IPS-NIHi11 (cell line): Measurements from ENCODE around the gene ANO8.

Experiments
- DNase-seq: peaks from one replicate; pipeline ENCODE4 v3.0.0; 2012; ENCODE audit warnings: mixed read lengths, low spot score

Gene ANO8

DNA sequence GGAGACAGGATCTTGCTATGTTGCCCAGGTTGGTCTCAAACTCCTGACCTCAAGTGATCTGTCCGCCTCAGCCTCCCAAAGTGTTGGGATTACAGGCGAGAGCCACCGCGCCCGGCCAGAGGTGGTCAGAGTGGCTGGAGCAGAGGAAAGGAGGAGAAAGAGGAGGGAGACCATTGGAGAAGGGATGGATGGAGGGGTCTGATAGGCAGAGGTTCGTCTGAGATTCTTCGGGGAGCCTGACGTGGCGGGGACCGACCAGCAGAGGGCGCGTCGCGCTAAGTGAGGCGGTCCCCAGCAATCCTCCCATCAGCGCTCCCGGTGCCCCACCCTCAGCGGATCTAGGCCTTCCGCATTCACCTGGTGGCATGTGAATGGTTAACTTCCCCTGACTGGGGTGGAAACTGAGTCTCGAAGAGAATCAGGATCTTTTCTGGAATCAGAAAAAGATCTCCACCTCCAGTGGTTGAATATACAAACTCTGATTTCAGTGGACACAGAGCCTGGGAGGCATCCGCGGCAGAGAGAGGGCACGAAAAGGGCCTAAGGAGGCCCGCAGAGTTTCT, 11.5 kb upstream of the ANO8 start:
- DNase-seq, result peak; percentile 87

DNA sequence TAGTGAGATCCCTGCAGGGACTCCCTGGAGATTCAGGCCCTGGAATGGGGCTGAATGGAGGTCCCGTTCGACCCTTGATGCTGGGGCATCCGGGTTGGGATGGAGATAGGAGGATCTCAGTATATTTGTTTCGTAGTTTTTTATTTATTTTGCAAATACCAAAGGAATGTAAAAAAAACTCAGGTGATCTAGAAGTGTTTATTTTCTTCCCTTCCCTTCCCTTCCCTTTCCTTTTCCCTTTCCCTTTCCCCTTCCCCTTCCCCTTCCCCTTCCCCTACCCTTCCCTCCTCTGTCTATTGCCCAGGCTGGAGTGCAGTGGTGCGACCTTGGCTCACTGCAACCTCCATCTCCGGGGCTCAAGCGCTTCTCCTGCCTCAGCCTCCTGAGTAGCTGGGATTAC, 7.2 kb upstream of the ANO8 start:
- no peak for DNase-seq

DNA sequence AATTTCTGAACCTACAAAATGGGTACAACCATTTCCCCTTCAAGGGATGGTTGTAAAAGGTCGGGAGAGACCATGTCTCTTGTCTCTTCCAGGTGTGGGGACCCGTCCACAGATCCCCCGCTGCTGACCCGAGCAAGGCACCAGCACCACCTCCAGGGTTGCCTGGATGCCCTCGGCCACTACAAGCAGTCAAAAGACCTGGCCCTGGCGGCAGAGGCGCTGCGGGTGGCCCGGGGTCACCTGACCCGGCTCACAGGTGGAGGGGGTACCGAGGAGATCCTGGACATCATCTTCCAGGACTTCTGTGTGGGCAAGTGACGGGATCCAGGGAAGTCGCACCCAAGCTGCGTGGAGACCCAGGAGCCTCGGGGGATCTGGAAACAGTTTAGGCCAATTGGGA, 6.7 kb upstream of the ANO8 start:
- no peak for DNase-seq

DNA sequence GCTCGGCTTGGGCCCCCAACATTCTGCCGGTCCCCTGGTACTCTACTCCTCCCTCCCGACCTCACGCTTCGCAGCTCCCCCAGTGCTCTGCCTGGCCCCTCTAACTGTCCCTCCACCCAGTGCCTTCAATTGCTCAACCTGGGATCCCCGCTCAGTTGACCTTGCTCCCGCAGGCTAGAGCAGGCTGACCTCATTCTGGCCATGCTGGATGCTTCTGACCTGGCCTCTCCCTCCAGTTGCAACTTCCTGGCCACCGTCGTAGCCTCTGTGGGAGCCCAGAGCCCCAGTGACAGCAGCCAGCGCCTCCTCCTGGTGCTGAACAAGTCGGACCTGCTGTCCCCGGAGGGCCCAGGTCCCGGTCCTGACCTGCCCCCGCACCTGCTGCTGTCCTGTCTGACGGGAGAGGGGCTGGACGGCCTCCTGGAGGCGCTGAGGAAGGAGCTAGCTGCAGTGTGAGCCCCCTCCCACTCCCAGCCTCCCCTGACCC, 6.3 kb upstream of the ANO8 start:
- DNase-seq, result no peak

DNA sequence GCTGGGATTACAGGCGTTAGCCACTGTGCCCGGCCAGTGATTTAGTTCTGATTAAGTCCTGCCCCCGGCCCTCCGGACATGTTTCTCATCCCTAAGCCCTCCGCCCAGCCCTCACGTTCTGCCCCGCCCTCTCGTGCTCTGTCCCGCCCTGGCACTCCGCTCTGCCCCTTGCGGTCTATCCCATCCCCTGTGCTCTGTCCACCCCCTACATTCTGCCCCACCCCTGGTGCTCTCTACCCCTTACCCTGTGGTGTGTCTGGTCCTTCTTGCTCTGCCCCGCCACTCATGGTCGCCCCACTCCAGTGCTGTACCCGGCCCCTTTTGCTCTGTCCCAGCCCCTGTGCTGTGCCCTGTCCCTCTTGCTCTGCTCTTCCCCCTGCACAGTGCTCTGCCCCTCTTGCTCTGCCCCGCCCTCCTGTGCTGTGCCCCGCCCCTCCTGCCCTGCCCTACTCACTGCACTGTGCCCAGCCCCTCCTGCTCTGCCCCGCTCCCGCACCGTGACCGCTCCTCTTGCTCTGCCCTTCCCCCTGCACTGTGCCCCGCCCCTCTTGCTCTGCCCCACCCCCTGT, 5.7 kb upstream of the ANO8 start:
- peak; percentile 44 for DNase-seq

DNA sequence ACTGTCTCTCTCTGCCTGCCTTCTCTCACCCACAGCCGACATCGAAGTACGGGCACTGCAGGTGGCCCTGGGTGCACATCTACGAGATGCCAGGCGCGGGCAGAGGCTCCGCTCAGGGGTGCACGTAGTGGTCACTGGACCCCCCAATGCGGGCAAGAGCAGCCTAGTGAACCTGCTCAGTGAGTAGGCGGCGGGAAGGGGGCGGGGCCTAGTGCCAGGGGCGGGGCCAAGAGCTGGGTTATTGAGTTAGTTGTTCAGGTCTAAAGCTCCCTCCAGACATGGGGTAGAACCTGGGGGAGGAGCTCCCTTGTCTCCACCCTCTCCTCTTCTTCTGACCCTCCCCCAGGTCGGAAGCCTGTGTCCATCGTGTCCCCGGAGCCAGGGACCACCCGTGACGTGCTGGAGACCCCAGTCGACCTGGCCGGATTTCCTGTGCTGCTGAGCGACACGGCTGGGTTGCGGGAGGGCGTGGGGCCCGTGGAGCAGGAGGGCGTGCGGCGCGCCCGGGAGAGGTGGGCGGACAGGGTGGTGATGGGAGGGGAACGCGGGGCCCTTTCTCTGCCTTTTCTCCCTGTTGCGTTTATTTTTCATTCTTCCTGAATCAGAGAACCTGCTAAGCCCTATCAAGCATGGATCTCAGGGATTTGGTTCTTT, 4.6 kb upstream of the ANO8 start:
- DNase-seq, result peak; percentile 64

DNA sequence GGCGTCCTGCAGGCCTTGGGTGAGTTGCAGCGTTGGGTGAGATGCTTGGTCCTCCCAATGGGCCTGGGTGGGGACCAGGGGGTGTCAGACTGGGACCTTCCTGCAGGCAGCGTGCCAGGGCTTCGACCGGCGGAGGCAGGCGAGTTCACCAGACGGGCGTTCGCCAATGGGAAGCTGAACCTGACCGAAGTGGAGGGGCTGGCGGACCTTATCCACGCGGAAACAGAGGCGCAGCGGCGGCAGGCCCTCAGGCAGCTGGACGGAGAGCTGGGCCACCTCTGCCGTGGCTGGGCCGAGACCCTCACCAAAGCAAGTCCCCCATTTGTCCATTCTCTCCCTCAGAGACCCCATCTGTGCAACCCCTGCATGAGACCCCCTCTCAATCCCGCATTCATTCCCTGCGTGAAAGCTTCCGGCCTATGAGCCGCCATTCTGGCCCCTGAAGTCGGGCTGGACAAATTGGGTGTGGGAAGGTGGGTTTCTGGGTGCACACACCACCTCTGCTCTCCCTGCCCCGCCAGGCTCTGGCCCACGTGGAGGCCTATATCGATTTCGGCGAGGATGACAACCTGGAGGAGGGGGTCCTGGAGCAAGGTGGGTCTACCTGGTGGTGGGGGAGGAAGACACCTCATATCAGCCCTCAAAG, 3.9 kb upstream of the ANO8 start:
- DNase-seq, result no peak

DNA sequence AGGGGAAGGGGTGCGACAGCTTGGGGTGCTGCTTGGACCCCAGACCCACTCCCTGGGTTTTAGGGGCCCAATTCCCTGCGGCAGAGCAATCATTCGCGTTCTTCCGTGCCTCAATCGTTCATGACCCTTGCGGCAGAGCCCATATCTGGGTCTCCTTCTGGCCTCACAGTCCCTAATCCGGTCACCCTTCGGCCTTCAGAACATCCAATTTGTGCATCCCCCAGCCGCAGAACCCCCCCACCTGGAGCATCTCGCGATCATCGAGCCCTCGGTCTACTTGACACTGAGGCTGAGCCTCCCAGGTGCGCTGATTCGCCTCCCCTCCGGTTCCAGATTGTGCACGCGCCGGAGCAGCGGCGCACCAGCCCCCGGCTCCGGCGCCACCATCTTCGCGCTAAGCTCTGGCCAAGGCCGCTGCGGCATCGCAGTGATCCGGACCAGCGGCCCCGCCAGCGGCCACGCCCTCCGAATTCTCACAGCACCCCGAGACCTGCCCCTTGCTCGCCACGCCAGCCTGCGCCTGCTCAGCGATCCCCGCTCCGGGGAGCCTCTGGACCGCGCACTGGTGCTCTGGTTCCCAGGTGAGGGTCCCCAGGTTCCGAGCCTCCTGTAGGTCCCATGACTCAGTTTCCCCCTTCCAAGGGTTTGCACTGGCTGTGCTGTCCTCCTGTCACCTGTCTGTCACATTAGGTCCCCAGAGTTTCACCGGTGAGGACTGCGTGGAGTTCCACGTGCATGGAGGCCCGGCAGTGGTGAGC, 3.2 kb upstream of the ANO8 start:
- DNase-seq, result peak; percentile 46

DNA sequence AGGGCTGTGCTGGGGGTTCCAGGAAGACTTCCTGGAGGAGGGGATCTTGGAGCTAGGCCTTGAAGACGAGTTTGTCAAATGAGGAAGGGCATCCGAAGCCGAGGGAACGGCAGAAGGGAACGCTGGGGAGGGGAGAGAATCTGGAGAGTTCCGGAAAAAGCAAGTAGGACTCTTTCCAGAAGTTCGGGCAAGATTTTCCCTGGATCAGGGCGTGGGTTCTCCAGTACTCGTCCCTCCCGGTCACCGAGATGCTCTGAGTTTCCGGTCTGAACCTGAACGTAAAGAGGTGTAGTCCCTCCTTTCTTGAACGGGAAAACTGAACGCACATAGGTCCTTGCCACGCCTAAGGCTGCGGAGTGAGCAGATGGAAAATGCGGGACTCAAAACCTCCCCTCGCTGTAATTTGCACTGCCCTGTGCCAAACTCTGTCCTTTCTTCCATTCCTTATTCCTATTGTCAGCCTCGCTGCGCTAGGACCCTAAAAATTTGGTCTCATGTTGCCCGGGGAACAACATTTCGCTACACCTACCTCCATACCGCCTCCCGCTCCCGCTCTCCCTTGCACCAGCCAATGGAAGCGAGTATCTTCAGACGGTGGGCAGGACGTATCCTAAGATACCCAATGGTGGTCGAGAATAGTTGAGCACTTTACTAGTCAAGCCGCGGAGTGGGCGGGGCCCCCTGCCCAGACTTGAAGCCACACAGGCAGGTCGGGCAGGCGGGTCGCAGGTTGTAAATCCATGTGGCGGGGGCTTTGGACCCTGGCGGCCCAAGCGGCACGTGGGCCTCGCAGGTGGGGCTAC, 2.4 kb upstream of the ANO8 start, which contains the start of gene GTPBP3:
GTPBP3 (plus strand) TSS at position 682 of the 803 bp plus-strand sequence; CDS start at position 741, 59 bp downstream.
- peak; percentile 90 for DNase-seq

DNA sequence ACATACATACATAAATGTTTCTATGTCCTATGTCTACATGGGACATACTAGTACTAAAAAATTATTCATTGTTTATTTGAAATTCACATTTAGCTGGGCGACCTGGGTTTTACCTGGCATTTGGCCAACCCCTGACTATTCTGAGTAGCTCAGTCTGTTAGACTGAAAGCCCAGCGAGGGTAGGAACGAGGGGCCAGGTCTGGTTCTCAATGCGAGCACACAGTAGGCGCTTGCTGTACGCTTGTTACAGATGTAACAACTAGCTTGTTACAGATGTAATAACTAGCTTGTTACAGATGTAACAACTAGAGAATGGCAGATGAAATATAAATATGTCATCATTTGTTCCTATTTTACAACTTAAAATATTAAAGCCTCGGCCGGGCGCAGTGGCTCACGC, 920 bp upstream of the ANO8 start:
- no peak for DNase-seq

DNA sequence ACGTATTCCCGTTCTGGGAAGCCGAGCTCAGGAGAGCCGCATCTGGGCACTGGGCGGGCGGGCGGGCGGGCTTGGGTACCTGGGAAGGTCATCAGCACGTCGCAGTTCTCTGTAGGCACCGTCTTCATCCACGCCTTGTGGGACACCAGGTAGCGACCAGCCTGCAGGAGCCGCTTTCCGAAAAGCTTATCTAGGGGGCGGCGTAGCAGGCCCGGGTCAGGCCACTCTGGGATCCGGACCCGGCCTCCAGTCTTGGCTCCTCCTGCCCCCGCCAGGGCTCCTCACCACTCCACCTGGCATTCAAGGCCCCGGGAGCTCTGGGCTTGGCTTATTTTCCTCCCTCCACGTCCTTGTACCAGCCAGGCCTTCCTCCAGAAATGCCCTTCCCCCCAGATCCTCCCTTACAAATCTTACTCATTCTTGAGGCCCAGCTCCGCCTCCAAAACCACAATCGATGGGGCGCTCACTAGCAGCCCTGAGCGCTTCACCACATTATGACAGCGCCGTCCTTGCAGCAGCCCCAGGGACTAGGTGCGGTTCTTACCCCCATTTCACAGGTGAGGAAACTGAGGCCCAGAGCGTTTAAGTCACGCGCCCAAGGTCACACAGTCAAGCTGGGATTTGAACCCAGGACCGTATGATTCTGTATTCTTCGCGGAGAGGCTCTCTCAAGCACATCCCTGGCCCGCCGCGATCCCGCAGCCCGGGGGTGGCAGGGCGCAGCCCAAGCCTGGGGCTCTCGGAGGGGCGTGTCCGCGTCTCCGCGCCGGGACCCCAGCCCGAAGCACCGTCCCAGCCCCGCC, 843 bp downstream of the ANO8 start:
- DNase-seq, result no peak

DNA sequence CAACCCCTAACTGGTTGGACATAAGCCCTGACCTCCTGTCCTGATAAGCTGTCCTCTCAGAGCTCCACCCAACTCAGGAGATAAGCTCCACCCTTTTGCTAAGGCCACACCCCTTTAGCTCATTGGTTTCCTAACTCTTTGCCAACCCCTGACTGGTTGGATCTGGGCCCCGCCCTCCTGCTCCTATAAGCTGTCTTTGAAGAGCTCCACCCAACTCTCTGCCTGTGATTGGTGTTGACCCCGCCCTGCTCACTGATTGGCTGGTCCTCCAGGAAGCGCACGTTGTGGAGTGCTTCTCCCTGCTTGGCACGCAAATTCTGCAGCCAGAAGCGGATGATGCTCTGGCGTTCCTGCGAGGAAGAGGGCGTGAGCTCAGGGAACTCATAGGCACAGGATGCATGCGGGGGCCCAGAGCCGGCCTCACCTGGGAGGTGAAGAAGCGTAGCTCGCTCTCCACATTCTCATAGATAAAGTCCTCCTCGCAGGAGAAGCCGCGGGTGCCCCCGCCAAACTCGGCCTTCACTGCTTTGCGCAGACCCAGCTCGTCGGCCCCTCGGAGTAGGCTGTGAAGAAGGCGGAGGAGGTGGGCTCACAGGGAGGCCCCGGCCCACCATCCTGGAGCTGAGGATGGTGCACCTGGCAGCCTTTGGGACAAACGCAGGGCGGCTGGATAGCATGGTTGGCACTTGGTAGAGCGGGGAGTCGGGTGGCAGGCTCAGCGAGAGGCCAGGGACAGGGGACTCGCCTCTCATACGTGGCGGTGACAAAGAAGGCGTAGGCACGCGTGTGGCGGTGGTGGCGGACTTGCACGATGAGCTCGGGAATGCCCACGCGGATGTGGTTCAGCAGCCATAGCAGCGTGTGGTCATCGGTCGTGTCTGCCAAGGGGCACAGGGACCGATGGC, 1.7 kb downstream of the ANO8 start:
- DNase-seq, result peak; percentile 74

DNA sequence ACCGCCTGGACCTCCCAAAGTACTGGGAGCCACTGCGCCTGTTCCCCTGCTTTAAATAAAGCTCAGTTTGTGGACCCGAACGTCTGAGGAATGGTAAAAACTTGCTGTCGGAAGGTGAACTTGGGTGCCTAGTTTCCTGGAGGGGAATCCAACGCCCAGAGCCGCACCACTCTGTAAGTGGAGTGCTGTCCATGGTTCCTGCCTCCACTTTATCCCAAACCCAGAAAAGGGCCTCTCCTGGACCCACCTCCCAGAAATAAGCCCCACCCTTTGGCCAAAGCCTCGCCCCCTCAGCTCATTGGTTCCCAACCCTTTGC, 2.3 kb downstream of the ANO8 start:
- no peak for DNase-seq

DNA sequence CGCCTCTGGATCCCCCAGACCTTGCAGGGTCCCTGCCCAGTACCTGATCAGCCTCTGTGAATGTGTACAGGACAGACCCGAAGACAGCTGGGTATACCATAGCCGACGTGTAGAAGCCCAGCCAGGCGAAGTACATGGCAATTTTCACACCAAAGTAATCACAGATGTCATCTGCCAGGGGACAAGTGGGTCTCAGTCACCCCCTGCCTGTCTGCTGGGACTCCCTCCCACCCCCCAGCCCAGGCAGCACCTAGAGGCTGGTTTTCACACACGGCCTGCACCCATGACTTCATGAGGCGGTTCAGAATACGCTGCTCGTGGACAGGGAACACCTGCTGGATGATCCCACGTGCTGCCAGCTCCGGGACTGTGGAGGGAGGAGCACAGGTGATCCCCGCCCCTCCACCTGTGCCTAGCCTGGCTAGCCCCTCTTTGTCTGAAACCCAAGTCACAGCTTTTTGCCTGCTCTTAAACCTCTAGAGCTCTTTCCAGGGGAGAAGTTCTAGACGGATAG, 3.6 kb downstream of the ANO8 start:
- no peak for DNase-seq

DNA sequence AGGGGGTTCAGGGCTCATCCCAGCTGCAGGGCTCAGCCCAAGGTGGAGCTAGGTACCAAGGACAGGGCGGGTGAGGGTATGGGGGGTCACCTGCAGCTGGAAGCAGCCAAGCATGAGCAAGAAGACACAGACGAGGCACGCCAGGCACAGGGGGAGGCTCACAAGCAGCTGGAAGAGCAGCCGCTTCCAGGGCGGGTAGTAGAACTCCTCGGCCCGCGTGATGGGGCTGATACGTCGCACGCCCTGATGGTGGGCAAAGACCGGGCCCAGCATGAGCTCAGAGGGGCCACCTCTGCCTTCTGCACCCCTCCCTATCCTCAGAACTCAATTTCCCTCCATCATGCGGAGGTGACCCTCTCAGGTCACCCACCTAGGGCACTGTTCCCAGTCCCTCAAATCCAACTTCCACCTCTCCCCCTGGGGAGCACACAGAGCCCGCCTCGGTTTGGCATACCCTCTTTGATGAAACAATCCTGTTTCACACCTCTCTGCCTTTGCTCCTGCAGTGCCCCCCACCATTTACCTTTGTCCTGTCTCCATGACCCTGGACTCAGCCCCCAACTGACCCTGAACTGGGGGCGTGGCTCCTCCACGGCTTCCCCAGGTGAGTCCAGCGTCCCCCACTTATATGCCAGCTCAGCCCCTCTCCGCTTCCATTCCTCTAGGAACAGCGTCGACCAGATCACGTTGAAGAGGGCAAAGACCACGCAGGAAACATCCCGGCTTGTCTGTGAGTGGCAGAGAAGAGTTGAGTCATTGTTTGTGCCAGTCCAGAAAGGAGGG, 4.2 kb downstream of the ANO8 start:
- no peak for DNase-seq

DNA sequence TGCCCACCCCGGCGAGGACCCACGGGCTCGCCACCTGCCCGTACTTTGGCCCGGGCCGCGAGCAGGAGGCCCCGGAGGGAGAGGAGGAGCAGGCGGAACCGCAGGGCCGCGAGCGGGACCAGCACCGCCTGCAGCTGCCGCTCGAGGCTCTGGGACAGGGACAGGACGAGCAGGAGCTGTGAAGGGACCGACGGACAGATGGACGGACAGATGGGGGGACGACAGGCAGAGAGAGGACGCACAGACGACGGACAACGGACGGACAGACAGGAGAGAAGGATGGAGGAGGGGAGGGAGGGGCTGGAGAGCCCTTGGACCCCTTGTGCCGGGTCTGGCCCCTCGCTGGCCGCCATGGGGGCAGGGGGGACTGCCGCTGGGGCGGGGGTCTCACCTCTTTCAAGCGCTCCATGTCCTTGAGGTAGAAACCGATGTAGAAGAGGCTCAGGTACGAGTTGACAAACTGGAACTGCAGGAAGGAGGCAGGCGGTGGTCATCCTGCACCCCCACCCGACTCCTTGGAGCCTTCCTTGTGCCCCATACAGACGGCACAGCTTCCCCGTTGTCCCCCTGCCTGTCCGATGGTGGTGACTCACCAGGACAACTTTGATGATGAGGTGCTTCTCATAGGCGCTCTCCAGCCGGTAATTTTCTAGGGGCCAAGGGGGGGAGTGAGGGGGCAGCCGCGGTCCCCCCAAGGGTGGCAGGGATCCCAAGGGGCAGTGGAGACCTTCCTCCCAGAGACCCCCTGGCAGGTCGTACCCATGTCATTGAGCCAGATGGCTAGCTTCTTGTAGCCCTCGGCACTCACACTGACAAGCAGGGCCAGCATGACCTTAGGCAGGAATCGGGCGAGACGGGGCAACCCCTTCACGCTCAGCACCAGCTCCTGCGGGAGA, 5.0 kb downstream of the ANO8 start:
- no peak for DNase-seq

DNA sequence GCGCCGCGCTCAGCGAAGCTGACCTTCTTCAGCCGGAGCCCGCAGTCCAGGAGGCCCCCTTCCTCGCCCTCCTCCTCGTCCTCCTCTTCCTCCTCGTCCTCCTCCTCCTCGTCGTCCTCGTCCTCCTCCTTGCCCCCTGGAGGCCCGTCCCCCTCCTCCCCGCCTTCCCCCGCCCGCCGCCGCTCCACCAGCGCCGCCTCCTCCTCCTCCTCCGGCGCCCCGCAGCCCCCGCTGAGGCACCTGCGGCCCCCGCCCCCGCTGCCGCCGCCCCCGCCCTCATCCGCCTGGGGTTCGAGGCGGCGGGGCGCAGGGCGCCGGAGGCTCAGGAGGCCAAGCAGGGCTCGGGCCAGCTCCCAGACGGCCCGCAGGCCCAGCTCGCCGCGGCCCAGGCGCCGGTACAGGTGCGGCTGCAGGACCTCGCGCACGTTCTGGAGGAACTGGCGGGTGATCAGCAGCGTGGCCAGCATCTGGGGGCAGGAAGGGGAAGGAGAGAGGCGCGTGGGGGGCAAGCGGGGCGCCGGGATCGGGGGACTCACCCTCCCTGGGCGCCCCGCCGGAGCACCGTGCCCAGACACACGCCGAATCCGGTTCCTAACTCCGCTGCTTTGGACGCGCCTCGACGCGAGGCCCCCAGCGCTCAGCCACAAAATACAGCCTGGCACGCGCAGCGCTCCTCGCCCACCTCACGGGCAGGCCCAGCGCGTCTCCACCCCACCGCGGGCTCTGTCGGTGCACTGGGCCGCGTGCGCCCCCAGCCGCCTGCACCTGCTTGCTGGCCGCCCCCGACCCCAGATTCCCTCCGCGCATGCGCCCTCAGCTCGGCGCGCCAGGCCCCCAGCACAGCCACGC, 5.9 kb downstream of the ANO8 start:
- peak; percentile 49 for DNase-seq
